Endothelial cell of umbilical vein (primary cell): ENCODE data around the gene OR2B2. TPM values are rescaled to one million over a fixed set of nuclear protein-coding genes. Genes with fewer than 3 reads are reported as not detected.
A peak's percentile ranks its signal among the peaks of the same experiment; 100 is the strongest.

Experiments
- BruUV-seq: library from RNA; stranded (reverse); fragments of 400-500 nt; replicated peaks from 2 replicates; lab custom pipeline; 2021; lab: Mats Ljungman, UMichigan
- CTCF ChIA-PET: fragments of 300-600, 350-600 bp; sonication (Branson Sonifier 250); formaldehyde crosslinking; loops from one replicate; lab custom pipeline; 2021; ENCODE audit warnings: antibody characterized with exemption, inconsistent platforms; lab: Charles Lee
- POLR2A ChIA-PET: fragments of 300-600, 350-600 bp; sonication (Branson Sonifier 250); formaldehyde crosslinking; loops from one replicate; lab custom pipeline; 2021; ENCODE audit warnings: antibody characterized with exemption, inconsistent platforms; lab: Charles Lee
- DNase-seq: peaks from one replicate; pipeline ENCODE4 v3.0.0-alpha.2; 2011; ENCODE audit warnings: low read depth, low spot score
- FAIRE-seq: peaks from 2 replicates; lab custom pipeline; 2011; peaks lifted over from hg19 to GRCh38; lab: Jason Lieb, UNC
- H2AFZ ChIP-seq: 2 replicates; pipeline ENCODE4 v1.6.0; 2012; ENCODE audit warnings: low read depth, low read length, control low read depth, inconsistent platforms
- H3K27ac ChIP-seq: 2 replicates; pipeline ENCODE4 v1.5.1; 2011; ENCODE audit warnings: low read depth, mild to moderate bottlenecking, control low read depth, low read length, moderate library complexity; ENCODE audit not compliant: insufficient read depth
- H3K27me3 ChIP-seq, 2 experiments: 2 replicates each; pipeline versions ENCODE4 v1.6.0 to v1.6.1; 2011; ENCODE audit warnings: low read length in 2 of 2, mixed read lengths in 1 of 2; ENCODE audit not compliant: control insufficient read depth in 2 of 2, insufficient read depth in 2 of 2
- H3K36me3 ChIP-seq, 2 experiments: 2 replicates in 1 of 2; 3 replicates in 1 of 2; pipeline ENCODE4 v1.5.1; 2011; ENCODE audit warnings: low read length in 2 of 2, mild to moderate bottlenecking in 1 of 2, moderate library complexity in 1 of 2; ENCODE audit not compliant: control insufficient read depth in 2 of 2, insufficient read depth in 2 of 2; ENCODE audit errors: extremely low read depth in 1 of 2
- H3K4me1 ChIP-seq: 3 replicates; pipeline ENCODE4 v1.5.1; 2011; ENCODE audit warnings: mild to moderate bottlenecking, low read length; ENCODE audit not compliant: control insufficient read depth, insufficient read depth; ENCODE audit errors: extremely low read depth
- H3K4me2 ChIP-seq: 2 replicates; pipeline ENCODE4 v1.6.1; 2011; ENCODE audit warnings: low read length, control low read depth, mixed read lengths; ENCODE audit not compliant: insufficient read depth
- H3K4me3 ChIP-seq, 3 experiments: fragments of 200-600 bp in 1 of 3; sonication (generic), shearing (Covaris generic) in 1 of 3; replicated peaks in 1 of 3; 2 replicates each; pipeline ENCODE4 v1.5.1; 2011 to 2016; ENCODE audit warnings: control low read depth in 3 of 3, low read length in 3 of 3, mild to moderate bottlenecking in 2 of 3, inconsistent platforms in 1 of 3, low read depth in 1 of 3, moderate library complexity in 1 of 3; ENCODE audit not compliant: insufficient read depth in 1 of 3
- H3K79me2 ChIP-seq: 2 replicates; pipeline ENCODE4 v1.6.0; 2012; ENCODE audit warnings: low read length, inconsistent platforms; ENCODE audit not compliant: control insufficient read depth, insufficient read depth
- H3K9ac ChIP-seq: replicated peaks from 2 replicates; pipeline ENCODE3; 2011; ENCODE audit warnings: low read length, control low read depth; ENCODE audit not compliant: insufficient read depth; ENCODE audit errors: extremely low read depth
- H3K9me1 ChIP-seq: replicated peaks from 3 replicates; pipeline ENCODE4 v1.6.0; 2011; ENCODE audit warnings: mild to moderate bottlenecking, low read length; ENCODE audit not compliant: control insufficient read depth, insufficient read depth; ENCODE audit errors: extremely low read depth
- H3K9me3 ChIP-seq: replicated peaks from 2 replicates; pipeline ENCODE4 v1.5.1; 2012; ENCODE audit warnings: low read length, inconsistent platforms; ENCODE audit not compliant: control insufficient read depth, insufficient read depth
- H4K20me1 ChIP-seq: replicated peaks from 2 replicates; pipeline ENCODE3; 2011; ENCODE audit warnings: mild to moderate bottlenecking, low read length; ENCODE audit not compliant: control insufficient read depth, insufficient read depth; ENCODE audit errors: extremely low read depth
- EZH2 ChIP-seq: IDR thresholded peaks from 2 replicates; pipeline ENCODE4 v1.6.1; 2012; ENCODE audit warnings: borderline replicate concordance, low read depth, mild to moderate bottlenecking, moderate library complexity, low read length, inconsistent platforms; ENCODE audit not compliant: severe bottlenecking
- FOS ChIP-seq: IDR thresholded peaks from 2 replicates; pipeline ENCODE4 v1.6.1; 2011; ENCODE audit warnings: mild to moderate bottlenecking, low read length, moderate library complexity, borderline replicate concordance; ENCODE audit not compliant: insufficient read depth
- GATA2 ChIP-seq: IDR thresholded peaks from 2 replicates; pipeline ENCODE4 v1.7.0; 2011; ENCODE audit warnings: low read depth, mild to moderate bottlenecking, moderate library complexity, mixed read lengths, low read length; ENCODE audit not compliant: insufficient read length, insufficient read depth
- MAX ChIP-seq: IDR thresholded peaks from 2 replicates; pipeline ENCODE4 v1.6.1; 2011; ENCODE audit not compliant: insufficient read depth, insufficient read length
- POLR2A ChIP-seq: IDR thresholded peaks from 2 replicates; pipeline ENCODE4 v1.6.1; 2012; ENCODE audit warnings: low read depth, mild to moderate bottlenecking, control low read depth, low read length
- POLR2AphosphoS5 ChIP-seq: IDR thresholded peaks from 2 replicates; pipeline ENCODE4 v1.6.1; 2012; ENCODE audit warnings: low read depth, mild to moderate bottlenecking, control low read depth, low read length, moderate library complexity; ENCODE audit not compliant: insufficient read depth
- dilution Hi-C: fragments of 300-500 bp; cut with MboI; formaldehyde crosslinking; loops from one replicate; pipeline ENCODE4 v1.15.0; 2019; ENCODE audit warnings: low sequenced_read_pairs; ENCODE audit not compliant: extremely low pct_ligation_motif_present
- intact Hi-C: fragments of 100-400 bp; cut with micrococcal nuclease; formaldehyde crosslinking; loops from one replicate; pipeline ENCODE4 v1.10.0; 2022
- polyA plus RNA-seq, 4 experiments: library from polyadenylated mRNA; depleted of rRNA in 3 of 4; stranded (reverse) in 3 of 4; unstranded in 1 of 4; fragments of >200 nt; gene quantifications; 2 replicates each; pipeline versions ENCODE4 v1.2.1 to v1.2.3, GENCODE V29; 2011 to 2012; ENCODE audit warnings: missing spikeins in 1 of 4
- total RNA-seq: library from RNA; stranded (reverse); gene quantifications from 2 replicates; pipeline ENCODE4 v1.2.3, GENCODE V29; 2021

OR2B2 gene
- total and polyA plus RNA-seq, 2 donors (not counting 3 experiments of a cell fraction or from before 2014, with no cell fraction given) = not detected

DNA sequence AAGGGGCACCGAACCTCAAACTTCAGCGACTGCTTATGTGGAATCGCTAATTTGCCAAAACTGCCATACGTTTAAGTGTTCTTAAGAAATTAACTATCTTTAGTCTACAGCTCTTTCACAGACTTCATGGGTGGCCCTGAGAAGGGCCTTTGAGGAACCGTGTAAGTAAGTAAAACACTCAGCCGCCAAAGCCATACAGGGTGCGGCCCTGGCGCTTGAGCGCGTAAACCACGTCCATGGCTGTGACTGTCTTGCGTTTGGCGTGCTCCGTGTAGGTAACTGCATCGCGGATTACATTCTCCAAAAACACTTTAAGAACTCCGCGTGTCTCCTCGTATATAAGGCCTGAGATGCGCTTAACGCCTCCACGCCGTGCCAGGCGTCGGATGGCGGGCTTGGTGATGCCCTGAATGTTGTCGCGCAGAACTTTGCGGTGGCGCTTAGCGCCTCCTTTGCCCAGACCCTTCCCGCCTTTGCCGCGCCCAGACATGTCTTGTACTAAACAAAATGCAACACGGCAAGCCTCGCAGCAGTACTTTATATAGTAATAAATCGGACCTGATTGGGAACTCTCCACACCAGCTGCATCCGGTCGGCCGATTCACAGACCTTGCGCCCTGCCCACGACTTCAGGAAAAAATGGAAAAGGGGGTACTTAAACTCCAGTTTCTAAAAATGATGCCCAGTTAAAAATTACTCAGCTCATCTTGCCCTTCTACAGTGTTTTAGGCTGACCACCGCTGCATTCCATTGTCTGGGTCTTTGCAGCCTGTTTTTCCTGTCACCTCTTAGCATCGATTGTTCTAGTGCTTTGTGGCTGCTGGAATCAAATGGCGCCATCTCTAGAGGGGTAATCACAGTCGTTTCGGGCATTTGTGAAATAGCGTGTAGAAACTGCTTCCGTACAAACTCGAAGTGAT lies 38.9 kb downstream of the OR2B2 start:
- dilution Hi-C loops = no loop called here
- Histone ChIP-seq H3K27me3 (no peaks in the 10 kb centered on the region), H3K9ac (peak overlapping the region; percentile 95), H3K4me3 (peak overlapping the region; percentile 65 to 96 (median 82)), H3K79me2 (no peaks in the 10 kb centered on the region), H3K36me3 (no peaks in the 10 kb centered on the region), H3K9me3 (no peaks in the 10 kb centered on the region), H3K9me1 (no peaks in the 10 kb centered on the region), H3K4me1 (peaks cover 10% of the 10 kb centered on the region), H3K4me2 (peak overlapping the region; percentile 99), H3K27ac (peak overlapping the region; percentile 80), H2AFZ (peak overlapping the region; percentile 52), H4K20me1 (no peaks in the 10 kb centered on the region)
- CTCF ChIA-PET = interaction anchor here (0.9 to 3.6 kb wide), 8 partner anchors 8 to 78 kb away, joined by 3 to 34 read pairs (median 4); a partner anchor contains a TSS
- intact Hi-C loops = loop anchor here (1.0 to 2.0 kb wide), 5 partner anchors 20 to 740 kb away; a partner anchor contains a TSS
- POLR2A ChIA-PET = interaction anchor here (0.5 to 6.7 kb wide), 12 partner anchors 9 to 348 kb away, joined by 3 to 130 read pairs (median 9); a partner anchor contains a TSS
- no peak for TF ChIP-seq MAX
- TF ChIP-seq FOS = no peak
- TF ChIP-seq EZH2 = no peak
- TF ChIP-seq POLR2AphosphoS5 = peak; percentile 96
- TF ChIP-seq POLR2A = peak; percentile 99
- TF ChIP-seq GATA2 = peak; percentile 21
- BruUV-seq = TSS peak; percentile 48
- peak; percentile 46 for FAIRE-seq
- DNase-seq = peak; percentile 89
